Colonic mucosa (tissue), 4 donors: ENCODE measurements around the gene TBC1D5. TPM values are rescaled to one million over a fixed set of nuclear protein-coding genes. Genes with fewer than 3 reads are reported as not detected.
A peak's percentile ranks its signal among the peaks of the same experiment; 100 is the strongest.
"Not testable (repeated sequence)": the region's sequence is repeated elsewhere in the genome, so short reads cannot be mapped to it uniquely, and the experiment has no call there.

Experiments
- DNase-seq: peaks from one replicate; pipeline ENCODE4 v3.0.0-alpha.2; 2020
- H3K27ac ChIP-seq: fragments of 200-600 bp; one replicate; pipeline ENCODE4 v1.8.0; 2021
- H3K27me3 ChIP-seq: fragments of 200-600 bp; one replicate; pipeline ENCODE4 v1.8.0; 2021
- H3K36me3 ChIP-seq: fragments of 200-600 bp; one replicate; pipeline ENCODE4 v1.8.0; 2021
- H3K4me1 ChIP-seq: fragments of 200-600 bp; one replicate; pipeline ENCODE4 v1.8.0; 2021; ENCODE audit warnings: mild to moderate bottlenecking
- H3K4me3 ChIP-seq: fragments of 200-600 bp; one replicate; pipeline ENCODE4 v1.8.0; 2021
- H3K9ac ChIP-seq, 2 donors: one replicate each; pipeline ENCODE4 v1.7.0; 2013; ENCODE audit warnings: control low read depth in 2 of 2, low read depth in 2 of 2, low read length in 2 of 2
- H3K9me3 ChIP-seq: fragments of 200-600 bp; one replicate; pipeline ENCODE4 v1.8.0; 2021
- intact Hi-C: fragments of 100-400 bp; cut with DNase I; formaldehyde crosslinking; loops from one replicate; pipeline ENCODE4 v1.14.1; 2022
- total RNA-seq, 2 donors: library from RNA; stranded (reverse); fragmentation: NEBNext Ultra II Directional in 1 of 2; extraction: Animal tissue kit (Norgen Biotek cat#: 25700) in 1 of 2; gene quantifications; one replicate each; pipeline ENCODE4 v1.2.1, GENCODE V29; 2021
- TF ChIP-seq, protein P1 (sequence below): fragments of 200-600 bp; IDR thresholded peaks from one replicate; pipeline ENCODE4 v1.8.0; 2022; ENCODE audit warnings: antibody characterized with exemption, mild to moderate bottlenecking
- donor health status: healthy.
- donor health status: DM: no; HTN: no; CAD: no.
- donor health status: DM: no; HTN: no; CAD: no.

TBC1D5 gene
- total RNA-seq, 2 donors from 2014 or later: 29.9 to 31.2 TPM

DNA sequence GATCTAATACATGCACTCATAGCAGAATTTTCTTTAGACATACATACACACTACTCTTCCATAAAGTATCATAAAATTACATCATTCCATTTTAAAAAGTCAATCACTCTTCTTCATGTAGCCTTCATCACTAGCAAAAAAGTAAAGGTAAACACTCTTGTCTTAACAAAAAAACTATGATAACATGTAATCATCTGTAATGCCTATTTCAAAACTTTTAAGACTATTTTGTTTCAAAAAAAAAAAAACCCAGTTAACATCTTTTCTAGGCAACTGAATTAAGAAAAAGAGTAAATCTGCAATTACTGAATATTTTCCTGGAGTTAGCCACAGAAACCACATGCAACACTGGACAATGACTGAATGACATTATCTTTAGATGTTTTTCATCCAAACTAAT lies 4.8 kb downstream of the TBC1D5 start:
- Histone ChIP-seq H3K36me3 (no peaks in the 10 kb centered on the region), H3K27ac (no peak overlapping the region), H3K27me3 (no peaks in the 10 kb centered on the region), H3K9me3 (no peaks in the 10 kb centered on the region), H3K4me1 (no peaks in the 10 kb centered on the region), H3K4me3 (no peak overlapping the region), H3K9ac (no peak overlapping the region)
- intact Hi-C loops: no loop called here
- DNase-seq: no peak
- TF ChIP-seq, protein P1, sequence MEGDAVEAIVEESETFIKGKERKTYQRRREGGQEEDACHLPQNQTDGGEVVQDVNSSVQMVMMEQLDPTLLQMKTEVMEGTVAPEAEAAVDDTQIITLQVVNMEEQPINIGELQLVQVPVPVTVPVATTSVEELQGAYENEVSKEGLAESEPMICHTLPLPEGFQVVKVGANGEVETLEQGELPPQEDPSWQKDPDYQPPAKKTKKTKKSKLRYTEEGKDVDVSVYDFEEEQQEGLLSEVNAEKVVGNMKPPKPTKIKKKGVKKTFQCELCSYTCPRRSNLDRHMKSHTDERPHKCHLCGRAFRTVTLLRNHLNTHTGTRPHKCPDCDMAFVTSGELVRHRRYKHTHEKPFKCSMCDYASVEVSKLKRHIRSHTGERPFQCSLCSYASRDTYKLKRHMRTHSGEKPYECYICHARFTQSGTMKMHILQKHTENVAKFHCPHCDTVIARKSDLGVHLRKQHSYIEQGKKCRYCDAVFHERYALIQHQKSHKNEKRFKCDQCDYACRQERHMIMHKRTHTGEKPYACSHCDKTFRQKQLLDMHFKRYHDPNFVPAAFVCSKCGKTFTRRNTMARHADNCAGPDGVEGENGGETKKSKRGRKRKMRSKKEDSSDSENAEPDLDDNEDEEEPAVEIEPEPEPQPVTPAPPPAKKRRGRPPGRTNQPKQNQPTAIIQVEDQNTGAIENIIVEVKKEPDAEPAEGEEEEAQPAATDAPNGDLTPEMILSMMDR: no peak

DNA sequence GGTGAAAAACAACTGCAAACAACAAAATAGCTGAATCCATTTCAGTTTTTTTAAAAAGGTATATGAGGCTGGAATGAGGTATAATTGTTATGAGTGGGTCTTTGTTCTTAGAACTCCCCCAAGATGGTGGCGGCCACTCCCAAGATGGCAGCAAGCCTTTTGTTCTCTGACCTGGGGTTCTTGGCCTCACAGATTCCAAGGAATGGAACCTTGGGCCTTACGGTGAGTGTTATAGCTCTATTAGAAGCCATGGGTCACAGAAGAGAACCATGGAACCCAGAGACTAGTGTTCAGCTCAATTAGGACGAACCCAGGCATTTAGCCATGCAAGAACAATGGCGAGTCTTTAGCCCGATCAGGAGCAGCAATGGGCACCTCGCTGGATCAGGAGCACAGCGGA lies 7.1 kb downstream of the TBC1D5 start:
- intact Hi-C loops, H3K27me3 ChIP-seq, H3K27ac ChIP-seq, H3K36me3 ChIP-seq, H3K9ac ChIP-seq, H3K4me3 ChIP-seq, DNase-seq, H3K9me3 ChIP-seq, H3K4me1 ChIP-seq: not testable (repeated sequence)

DNA sequence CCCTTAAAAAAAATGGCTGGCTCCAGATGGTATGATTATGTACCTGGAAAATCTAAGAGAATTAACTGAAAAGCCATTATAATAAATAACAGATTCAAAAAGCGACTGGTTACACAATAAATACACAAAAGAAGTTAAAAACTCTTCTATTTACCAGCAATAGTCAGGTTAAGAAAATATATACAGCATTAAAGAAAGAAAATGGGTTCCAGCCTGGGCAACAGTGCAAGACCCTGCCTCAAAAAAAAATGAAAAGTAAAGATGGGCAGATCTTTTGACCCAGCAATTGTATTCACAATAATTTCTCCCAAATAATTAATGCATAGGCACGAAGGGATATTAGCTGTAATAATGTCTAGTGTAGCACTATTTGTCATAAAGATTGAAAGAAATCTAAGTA lies 8.7 kb downstream of the TBC1D5 start:
- TF ChIP-seq, protein P1: no peak
- Histone ChIP-seq H3K27ac (no peak overlapping the region), H3K4me3 (no peak overlapping the region), H3K9ac (no peak overlapping the region), H3K27me3 (no peaks in the 10 kb centered on the region), H3K36me3 (no peaks in the 10 kb centered on the region), H3K9me3 (no peaks in the 10 kb centered on the region), H3K4me1 (no peaks in the 10 kb centered on the region)
- intact Hi-C loops: no loop called here
- no peak for DNase-seq

DNA sequence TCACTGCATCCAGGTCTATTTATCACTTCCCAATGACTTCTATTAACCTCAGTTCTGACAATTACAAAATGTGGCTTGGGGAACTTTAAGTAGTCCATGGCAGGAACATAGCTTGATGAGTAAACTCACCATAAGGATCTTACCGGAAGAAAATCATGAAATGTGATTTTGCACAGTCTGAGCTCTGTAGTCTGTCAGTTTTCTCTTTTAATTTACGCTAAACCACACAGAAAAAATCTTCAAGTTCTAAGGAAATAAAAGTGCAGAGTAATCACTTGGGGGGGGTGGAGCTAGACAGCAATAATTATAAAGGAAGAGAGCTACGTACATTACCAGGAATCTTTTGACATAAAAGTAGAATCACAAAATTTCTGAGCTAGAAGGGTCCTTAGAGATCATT lies 9.2 kb downstream of the TBC1D5 start:
- Histone ChIP-seq H3K4me1 (no peaks in the 10 kb centered on the region), H3K27me3 (no peaks in the 10 kb centered on the region), H3K9me3 (no peaks in the 10 kb centered on the region), H3K36me3 (no peaks in the 10 kb centered on the region), H3K27ac (no peak overlapping the region), H3K4me3 (no peak overlapping the region), H3K9ac (no peak overlapping the region)
- TF ChIP-seq, protein P1: no peak
- intact Hi-C loops: no loop called here
- DNase-seq: no peak

DNA sequence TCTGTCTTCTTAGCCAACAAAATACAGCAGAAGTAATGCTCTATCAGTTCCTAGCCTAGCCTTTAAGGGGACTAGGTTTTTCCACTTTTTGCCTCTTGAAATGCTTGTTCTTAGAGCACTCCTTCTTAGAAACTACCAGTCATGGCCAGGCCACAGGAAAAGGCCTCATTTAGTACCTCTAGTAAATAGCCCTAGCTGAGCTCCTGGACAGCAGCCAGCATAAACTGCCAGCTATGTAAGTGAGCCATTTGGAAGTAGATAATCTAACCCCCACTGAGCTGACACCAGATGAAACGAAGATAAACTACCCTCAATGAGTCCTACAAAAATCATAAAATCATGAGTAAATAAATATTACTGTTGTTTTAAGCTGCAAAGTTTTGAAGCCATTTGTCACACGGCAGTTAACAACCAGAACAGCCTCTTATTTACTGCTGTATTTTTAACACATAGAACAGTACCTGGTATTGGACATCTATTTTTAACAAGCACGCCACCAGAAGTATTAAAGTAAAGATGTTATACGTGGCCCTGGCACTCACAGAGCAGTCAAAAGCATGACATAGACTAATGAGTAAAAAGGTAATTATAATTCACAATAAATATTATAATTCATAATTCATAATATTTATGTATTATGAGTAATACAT lies 12.0 kb downstream of the TBC1D5 start:
- Histone ChIP-seq H3K4me1 (no peaks in the 10 kb centered on the region), H3K27ac (no peak overlapping the region), H3K4me3 (no peak overlapping the region), H3K9me3 (no peaks in the 10 kb centered on the region), H3K9ac (no peak overlapping the region), H3K36me3 (no peaks in the 10 kb centered on the region), H3K27me3 (no peaks in the 10 kb centered on the region)
- TF ChIP-seq, protein P1: no peak
- intact Hi-C loops: no loop called here
- peak; percentile 65 for DNase-seq

DNA sequence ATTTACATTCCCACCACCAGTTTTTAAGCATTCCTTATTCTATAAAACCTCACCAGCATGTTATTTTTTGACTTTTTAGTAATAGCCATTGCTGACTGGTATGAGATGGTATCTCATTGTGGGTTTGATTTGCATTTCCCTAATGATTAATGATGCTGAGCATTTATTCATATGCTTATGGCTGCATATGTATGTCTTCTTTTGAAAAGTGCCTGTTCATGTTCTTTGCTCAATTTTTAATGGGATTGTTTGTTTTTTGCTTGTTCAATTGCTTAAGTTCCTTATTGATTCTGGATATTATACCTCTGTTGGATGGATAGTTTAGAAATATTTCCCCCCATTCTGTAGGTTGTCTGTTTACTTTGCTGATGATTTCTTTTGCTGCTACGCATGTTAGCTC lies 16.1 kb downstream of the TBC1D5 start:
- H3K9ac ChIP-seq: no peak overlapping the region
- intact Hi-C loops: no loop called here

DNA sequence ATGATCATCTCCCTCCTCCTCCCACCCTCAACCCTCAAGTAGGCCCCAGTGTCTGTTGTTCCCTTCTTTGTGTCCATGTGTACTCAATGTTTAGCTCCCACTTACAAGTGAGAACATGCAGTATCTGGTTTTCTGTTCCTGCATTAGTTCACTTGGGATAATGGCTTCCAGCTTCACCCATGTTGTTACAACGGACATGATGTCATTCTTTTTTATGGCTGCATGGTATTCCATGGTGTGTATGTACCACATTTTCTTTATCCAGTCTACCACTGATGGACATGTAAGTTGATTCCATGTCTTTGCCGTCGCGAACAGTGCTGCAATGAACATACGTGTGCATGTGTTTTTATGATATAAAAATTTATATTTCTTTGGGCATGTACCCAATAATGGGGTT lies 16.6 kb downstream of the TBC1D5 start:
- H3K27me3 ChIP-seq, DNase-seq, H3K9me3 ChIP-seq, H3K4me3 ChIP-seq, intact Hi-C loops, H3K36me3 ChIP-seq, H3K9ac ChIP-seq, H3K4me1 ChIP-seq, H3K27ac ChIP-seq: not testable (repeated sequence)

More for the DNA sequence above, 16.1 kb downstream of the TBC1D5 start:
- H3K36me3 ChIP-seq: no peaks in the 10 kb centered on the region
- no peak overlapping the region for H3K4me3 ChIP-seq
- TF ChIP-seq, protein P1: no peak
- no peaks in the 10 kb centered on the region for H3K27me3 ChIP-seq
- no peak for DNase-seq
- no peaks in the 10 kb centered on the region for H3K9me3 ChIP-seq
- H3K4me1 ChIP-seq: no peaks in the 10 kb centered on the region
- H3K27ac ChIP-seq: no peak overlapping the region
